ENCODE data around the gene MOB3C.
"Not testable (repeated sequence)": the region's sequence is repeated elsewhere in the genome, so short reads cannot be mapped to it uniquely, and the experiment has no call there.

MOB3C gene

GRCh38 chr1:46616277-46617107 is at the start of gene MOB3C:
Gene MOB3C (minus strand): TSS chr1:46616811. CDS start chr1:46613321, 3,490 bp downstream.
- in situ Hi-C loops (cut with HindIII; ENCODE audit: low sequenced_read_pairs) = no loop called here
- H3K4me3 ChIP-seq (ENCODE audit: low read depth, low read length) = peak within 1 kb of the TSS; percentile 65
- no peak for TF ChIP-seq CTCF (IDR thresholded peaks at IDR 0.05; ENCODE audit: low read depth, low read length, missing control alignments)

GRCh38 chr1:46665983-46666382 is 49.4 kb upstream of the MOB3C start:
- in situ Hi-C loops (cut with HindIII; ENCODE audit: low sequenced_read_pairs) = loop anchor here (5.0 kb wide), 1 partner anchor 36 kb away; no protein-coding TSS in a partner anchor
- peak; percentile 7 for TF ChIP-seq CTCF (IDR thresholded peaks at IDR 0.05; ENCODE audit: low read depth, low read length, missing control alignments)
- H3K4me3 ChIP-seq (ENCODE audit: low read depth, low read length) = no peak overlapping the region
- no peak for DNase-seq (ENCODE audit: low read depth)

More at GRCh38 chr1:46616277-46617107, at the start of gene MOB3C:
- peak; percentile 26 for DNase-seq (ENCODE audit: low read depth)

- in situ Hi-C loops (cut with HindIII; ENCODE audit: low sequenced_read_pairs); H3K4me3 ChIP-seq (ENCODE audit: low read depth, low read length); DNase-seq (ENCODE audit: low read depth): not testable (repeated sequence)
These were observed 46.3 kb upstream of the MOB3C start for GRCh38 chr1:46662919-46663318.

GRCh38 chr1:46660116-46660515 is 43.5 kb upstream of the MOB3C start:
- DNase-seq (ENCODE audit: low read depth); in situ Hi-C loops (cut with HindIII; ENCODE audit: low sequenced_read_pairs); H3K4me3 ChIP-seq (ENCODE audit: low read depth, low read length): not testable (repeated sequence)

- in situ Hi-C loops (cut with HindIII; ENCODE audit: low sequenced_read_pairs) = no loop called here
These were observed 42.8 kb upstream of the MOB3C start for GRCh38 chr1:46659307-46659870.

GRCh38 chr1:46657775-46658174 is 41.2 kb upstream of the MOB3C start:
- no peak for TF ChIP-seq CTCF (IDR thresholded peaks at IDR 0.05; ENCODE audit: low read depth, low read length, missing control alignments)
- DNase-seq (ENCODE audit: low read depth) = no peak
- in situ Hi-C loops (cut with HindIII; ENCODE audit: low sequenced_read_pairs) = no loop called here
- H3K4me3 ChIP-seq (ENCODE audit: low read depth, low read length) = no peak overlapping the region

More at GRCh38 chr1:46659307-46659870, 42.8 kb upstream of the MOB3C start:
- TF ChIP-seq CTCF (IDR thresholded peaks at IDR 0.05; ENCODE audit: low read depth, low read length, missing control alignments) = no peak
- no peak overlapping the region for H3K4me3 ChIP-seq (ENCODE audit: low read depth, low read length)
- DNase-seq (ENCODE audit: low read depth) = no peak

- in situ Hi-C loops (cut with HindIII; ENCODE audit: low sequenced_read_pairs) = no loop called here
- H3K4me3 ChIP-seq (ENCODE audit: low read depth, low read length) = no peak overlapping the region
- TF ChIP-seq CTCF (IDR thresholded peaks at IDR 0.05; ENCODE audit: low read depth, low read length, missing control alignments) = no peak
- no peak for DNase-seq (ENCODE audit: low read depth)
These were observed 40.0 kb upstream of the MOB3C start for GRCh38 chr1:46656643-46657042.
